Measurements from ENCODE around the gene GABRG3. TPM values are rescaled to one million over a fixed set of nuclear protein-coding genes. Genes with fewer than 3 reads are reported as not detected.

Gene GABRG3
- total RNA-seq, 4 donors from 2014 or later = not detected

DNA sequence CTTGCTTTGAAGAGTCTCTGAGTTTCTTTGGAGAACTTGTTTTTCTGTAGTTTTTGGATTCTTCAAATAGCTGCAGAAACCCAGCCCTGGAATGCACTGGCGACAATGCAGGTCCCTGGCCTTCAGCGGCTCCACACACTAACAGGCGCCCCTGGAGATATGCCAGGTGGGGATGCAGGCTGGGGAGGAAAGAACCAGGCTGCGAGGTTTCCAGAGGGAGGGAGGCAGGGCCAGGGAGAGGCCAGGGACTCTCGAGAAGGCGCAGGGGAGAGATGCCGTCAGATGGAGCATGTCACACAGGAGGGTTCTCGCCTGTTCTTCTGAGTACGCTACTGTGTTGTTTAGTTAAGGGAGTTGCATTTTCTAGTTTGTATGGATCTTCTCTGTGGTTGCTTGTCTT, 283.1 kb downstream of the GABRG3 start:
- no peak for TF ChIP-seq CTCF (IDR thresholded peaks at IDR 0.05)
- ATAC-seq (ENCODE audit: low FRiP score) (no peak), DNase-seq (ENCODE audit: low spot score) (no peak)

GRCh38 chr15:27254801-27255200, 283.8 kb downstream of the GABRG3 start:
- ATAC-seq (ENCODE audit: low FRiP score) (no peak), DNase-seq (ENCODE audit: low spot score) (no peak)
- TF ChIP-seq CTCF (IDR thresholded peaks at IDR 0.05) = no peak

- DNase-seq (ENCODE audit: low spot score) (no peak), ATAC-seq (ENCODE audit: low FRiP score) (no peak)
- no peak for TF ChIP-seq CTCF (IDR thresholded peaks at IDR 0.05)
Observed at GRCh38 chr15:27256446-27256845, 285.5 kb downstream of the GABRG3 start.

GRCh38 chr15:27258287-27258686, 287.3 kb downstream of the GABRG3 start:
- TF ChIP-seq CTCF (IDR thresholded peaks at IDR 0.05) = no peak
- no peak for DNase-seq (ENCODE audit: low spot score)

GRCh38 chr15:27260523-27260922, 289.5 kb downstream of the GABRG3 start:
- ATAC-seq (ENCODE audit: low FRiP score) (no peak), DNase-seq (ENCODE audit: low spot score) (no peak)
- no peak for TF ChIP-seq CTCF (IDR thresholded peaks at IDR 0.05)

More at GRCh38 chr15:27258287-27258686, 287.3 kb downstream of the GABRG3 start:
- no peak for ATAC-seq (ENCODE audit: low FRiP score)

DNA sequence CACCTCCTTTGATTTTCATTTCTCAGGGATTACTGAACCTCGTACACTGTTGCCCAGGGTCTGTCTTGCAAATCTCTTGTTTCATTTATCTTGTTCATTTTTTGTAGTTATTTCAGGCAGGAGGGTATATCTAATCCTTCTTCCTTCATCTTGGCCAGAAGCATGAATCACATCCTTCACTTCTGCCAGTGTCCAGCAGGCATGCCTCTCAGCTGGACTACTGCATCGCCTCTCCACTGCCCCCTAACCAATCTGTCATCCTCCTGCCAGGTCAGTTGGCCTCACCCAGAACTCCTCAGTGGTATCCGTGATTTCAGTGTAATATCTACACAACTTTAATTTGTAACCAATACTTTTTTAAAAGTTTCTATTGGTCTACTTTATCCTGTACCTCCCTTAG, 297.9 kb downstream of the GABRG3 start:
- TF ChIP-seq CTCF (IDR thresholded peaks at IDR 0.05) = no peak
- no peak for ATAC-seq (ENCODE audit: low FRiP score)
- DNase-seq (ENCODE audit: low spot score) = no peak

GRCh38 chr15:27271258-27271657, 300.3 kb downstream of the GABRG3 start:
- ATAC-seq (ENCODE audit: low FRiP score) = no peak
- no peak for DNase-seq (ENCODE audit: low spot score)
- no peak for TF ChIP-seq CTCF (IDR thresholded peaks at IDR 0.05)
